Neural progenitor cell (in vitro differentiated cells): Measurements from ENCODE around the gene SEC63. TPM values are rescaled to one million over a fixed set of nuclear protein-coding genes. Genes with fewer than 3 reads are reported as not detected.
A peak's percentile ranks its signal among the peaks of the same experiment; 100 is the strongest.
"Not testable (repeated sequence)": the region's sequence is repeated elsewhere in the genome, so short reads cannot be mapped to it uniquely, and the experiment has no call there.

Experiments used
- DNase-seq: peaks from one replicate; pipeline ENCODE4 v3.0.0-alpha.2; 2016; ENCODE audit warnings: low spot score
- H2AFZ ChIP-seq: fragments of 200-600 bp; sonication (generic); replicated peaks from 2 replicates; pipeline ENCODE4 v1.6.1; 2016; ENCODE audit warnings: antibody characterized with exemption
- H3F3A ChIP-seq: fragments of 200-600 bp; sonication (generic); 2 replicates; pipeline ENCODE4 v1.6.1; 2016; ENCODE audit warnings: antibody characterized with exemption, low read depth
- H3K27ac ChIP-seq: fragments of 200-600 bp; sonication (generic); 2 replicates; pipeline ENCODE4 v1.5.1; 2016; ENCODE audit warnings: mild to moderate bottlenecking
- H3K27me3 ChIP-seq: fragments of 200-600 bp; sonication (generic); 2 replicates; pipeline ENCODE4 v1.6.1; 2016; ENCODE audit warnings: mild to moderate bottlenecking, moderate library complexity
- H3K36me3 ChIP-seq: fragments of 200-600 bp; sonication (generic); 2 replicates; pipeline ENCODE4 v1.5.1; 2016
- H3K4me1 ChIP-seq: fragments of 200-600 bp; sonication (generic); 2 replicates; pipeline ENCODE4 v1.6.1; 2016; ENCODE audit warnings: mixed run types
- H3K4me2 ChIP-seq: fragments of 200-600 bp; sonication (generic); 2 replicates; pipeline ENCODE4 v1.6.1; 2016
- H3K4me3 ChIP-seq: fragments of 200-600 bp; sonication (generic); 2 replicates; pipeline ENCODE4 v1.5.1; 2016
- H3K79me2 ChIP-seq: fragments of 200-600 bp; sonication (generic); 2 replicates; pipeline ENCODE4 v1.6.1; 2016; ENCODE audit warnings: low read depth
- H3K9ac ChIP-seq: fragments of 200-600 bp; sonication (generic); 2 replicates; pipeline ENCODE4 v1.6.1; 2016
- H3K9me3 ChIP-seq: fragments of 200-600 bp; sonication (generic); 2 replicates; pipeline ENCODE4 v1.5.1; 2016; ENCODE audit warnings: low read depth
- H4K20me1 ChIP-seq: fragments of 200-600 bp; sonication (generic); 2 replicates; pipeline ENCODE4 v1.6.1; 2016; ENCODE audit warnings: low read depth
- H3K27ac Mint-ChIP-seq: 3 replicates; pipeline ENCODE4 v1.8.0; 2021; ENCODE audit warnings: mixed read lengths
- H3K27me3 Mint-ChIP-seq: 2 replicates; pipeline ENCODE4 v1.8.0; 2022; ENCODE audit warnings: low read depth, mild to moderate bottlenecking, inconsistent platforms, moderate library complexity, mixed read lengths; ENCODE audit not compliant: insufficient read depth
- H3K36me3 Mint-ChIP-seq: 3 replicates; pipeline ENCODE4 v1.8.0; 2021; ENCODE audit warnings: mixed read lengths
- H3K4me1 Mint-ChIP-seq: 3 replicates; pipeline ENCODE4 v1.8.0; 2021; ENCODE audit warnings: mixed read lengths
- H3K4me3 Mint-ChIP-seq: 3 replicates; pipeline ENCODE4 v1.8.0; 2021; ENCODE audit warnings: mild to moderate bottlenecking, moderate library complexity, mixed read lengths
- H3K9me3 Mint-ChIP-seq: 3 replicates; pipeline ENCODE4 v1.8.0; 2020; ENCODE audit warnings: mixed read lengths
- EZH2 ChIP-seq: fragments of 200-600 bp; sonication (generic); IDR thresholded peaks from 2 replicates; pipeline ENCODE4 v1.6.1; 2017; ENCODE audit warnings: antibody characterized with exemption, mild to moderate bottlenecking, moderate library complexity
- EZH2phosphoT487 ChIP-seq: fragments of 200-600 bp; sonication (generic); IDR thresholded peaks from 2 replicates; pipeline ENCODE4 v1.6.1; 2017; ENCODE audit warnings: antibody characterized with exemption
- total RNA-seq: library from RNA; depleted of rRNA; stranded (reverse); fragments of >200 nt; gene quantifications from 2 replicates; pipeline ENCODE4 v1.2.3, GENCODE V29; 2015; ENCODE audit warnings: low replicate concordance
- TF ChIP-seq, protein P1 (sequence below): fragments of 200-600 bp; sonication (generic); IDR thresholded peaks from 2 replicates; pipeline ENCODE4 v1.5.1; 2017; ENCODE audit warnings: antibody characterized with exemption, mild to moderate bottlenecking

Gene SEC63
- total RNA-seq, 1 donor from 2014 or later: 20.7 TPM

DNA sequence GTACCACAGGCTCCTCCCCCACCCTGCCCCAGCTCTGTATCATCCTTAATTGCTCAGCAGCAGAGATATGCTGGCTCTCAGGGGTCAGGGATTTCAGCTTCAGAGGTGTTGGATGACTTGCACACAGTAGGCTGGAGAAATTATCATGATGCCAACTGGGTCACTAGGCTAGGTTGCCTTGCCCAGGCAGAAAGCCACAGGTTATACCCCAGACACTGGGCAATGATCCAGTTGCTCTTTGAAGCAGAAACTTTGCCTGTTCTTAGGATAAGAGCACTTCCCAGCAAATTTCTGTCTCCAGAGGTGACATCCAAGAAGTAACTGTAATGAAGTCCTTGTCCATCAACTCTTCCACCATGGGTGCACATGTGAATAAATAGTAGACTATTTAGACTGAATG lies 95.6 kb downstream of the SEC63 start:
- TF ChIP-seq EZH2: no peak
- TF ChIP-seq EZH2phosphoT487: no peak
- TF ChIP-seq, protein P1, sequence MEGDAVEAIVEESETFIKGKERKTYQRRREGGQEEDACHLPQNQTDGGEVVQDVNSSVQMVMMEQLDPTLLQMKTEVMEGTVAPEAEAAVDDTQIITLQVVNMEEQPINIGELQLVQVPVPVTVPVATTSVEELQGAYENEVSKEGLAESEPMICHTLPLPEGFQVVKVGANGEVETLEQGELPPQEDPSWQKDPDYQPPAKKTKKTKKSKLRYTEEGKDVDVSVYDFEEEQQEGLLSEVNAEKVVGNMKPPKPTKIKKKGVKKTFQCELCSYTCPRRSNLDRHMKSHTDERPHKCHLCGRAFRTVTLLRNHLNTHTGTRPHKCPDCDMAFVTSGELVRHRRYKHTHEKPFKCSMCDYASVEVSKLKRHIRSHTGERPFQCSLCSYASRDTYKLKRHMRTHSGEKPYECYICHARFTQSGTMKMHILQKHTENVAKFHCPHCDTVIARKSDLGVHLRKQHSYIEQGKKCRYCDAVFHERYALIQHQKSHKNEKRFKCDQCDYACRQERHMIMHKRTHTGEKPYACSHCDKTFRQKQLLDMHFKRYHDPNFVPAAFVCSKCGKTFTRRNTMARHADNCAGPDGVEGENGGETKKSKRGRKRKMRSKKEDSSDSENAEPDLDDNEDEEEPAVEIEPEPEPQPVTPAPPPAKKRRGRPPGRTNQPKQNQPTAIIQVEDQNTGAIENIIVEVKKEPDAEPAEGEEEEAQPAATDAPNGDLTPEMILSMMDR: no peak

DNA sequence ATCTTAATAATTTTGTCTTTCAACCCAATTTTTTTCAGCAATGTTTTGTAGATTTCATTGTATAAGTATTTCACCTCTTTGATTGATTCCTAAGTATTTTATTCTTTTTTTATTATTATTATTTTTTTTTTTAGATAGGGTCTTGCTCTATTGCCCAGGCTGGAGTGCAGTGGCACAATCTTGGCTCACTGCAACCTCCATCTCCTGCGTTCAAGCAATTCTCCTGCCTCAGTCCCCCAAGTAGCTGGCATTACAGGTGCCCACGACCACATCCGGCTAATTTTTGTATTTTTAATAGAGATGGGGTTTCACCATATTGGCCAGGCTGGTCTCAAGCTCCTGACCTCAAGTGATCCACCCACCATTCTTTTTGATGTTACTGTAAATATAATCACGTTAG lies 97.0 kb downstream of the SEC63 start:
- not testable (repeated sequence) for H3K27me3 ChIP-seq, H3K9me3 ChIP-seq, H2AFZ ChIP-seq, H3K36me3 Mint-ChIP-seq, DNase-seq, H3K9me3 Mint-ChIP-seq, H3K27ac Mint-ChIP-seq, H3K79me2 ChIP-seq, H3K4me3 Mint-ChIP-seq, H3K4me2 ChIP-seq, H3K27ac ChIP-seq, H4K20me1 ChIP-seq, H3K4me1 ChIP-seq, H3K9ac ChIP-seq, H3K36me3 ChIP-seq, H3K27me3 Mint-ChIP-seq, H3F3A ChIP-seq, H3K4me3 ChIP-seq
- peaks cover 17% of the 10 kb centered on the region for H3K4me1 Mint-ChIP-seq

More for the DNA sequence above, 95.6 kb downstream of the SEC63 start:
- H3K36me3 Mint-ChIP-seq: peaks cover 5% of the 10 kb centered on the region
- Histone ChIP-seq H3K4me3 (no peak overlapping the region), H2AFZ (no peak overlapping the region), H3K27me3 (no peaks in the 10 kb centered on the region), H4K20me1 (no peaks in the 10 kb centered on the region), H3K9ac (no peak overlapping the region), H3K27ac (no peak overlapping the region), H3F3A (peaks cover 9% of the 10 kb centered on the region), H3K4me1 (peaks cover 9% of the 10 kb centered on the region), H3K9me3 (no peaks in the 10 kb centered on the region), H3K79me2 (no peaks in the 10 kb centered on the region), H3K4me2 (no peak overlapping the region), H3K36me3 (no peaks in the 10 kb centered on the region)
- no peaks in the 10 kb centered on the region for H3K27me3 Mint-ChIP-seq
- H3K9me3 Mint-ChIP-seq: peaks cover 5% of the 10 kb centered on the region
- no peak for DNase-seq
- H3K4me3 Mint-ChIP-seq: no peak overlapping the region
- H3K27ac Mint-ChIP-seq: no peak overlapping the region
- H3K4me1 Mint-ChIP-seq: peaks cover 17% of the 10 kb centered on the region

DNA sequence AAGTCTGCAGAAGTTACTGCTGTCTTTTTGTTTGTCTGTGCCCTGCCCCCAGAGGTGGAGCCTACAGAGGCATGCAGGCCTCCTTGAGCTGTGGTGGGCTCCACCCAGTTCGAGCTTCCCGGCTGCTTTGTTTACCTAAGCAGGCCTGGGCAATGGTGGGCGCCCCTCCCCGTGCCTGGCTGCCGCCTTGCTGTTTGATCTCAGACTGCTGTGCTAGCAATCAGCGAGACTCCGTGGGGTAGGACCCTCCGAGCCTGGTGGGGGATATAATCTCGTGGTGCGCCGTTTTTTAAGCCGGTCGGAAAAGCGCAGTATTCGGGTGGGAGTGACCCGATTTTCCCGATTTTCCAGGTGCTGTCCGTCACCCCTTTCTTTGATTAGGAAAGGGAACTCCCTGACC lies 97.9 kb downstream of the SEC63 start:
- not testable (repeated sequence) for H3K4me1 ChIP-seq, H3K27ac Mint-ChIP-seq, H3K27me3 Mint-ChIP-seq, H3K36me3 ChIP-seq, H3K4me3 ChIP-seq, H3K4me3 Mint-ChIP-seq, H3K79me2 ChIP-seq, H3K9ac ChIP-seq, H3K9me3 Mint-ChIP-seq, H3K4me2 ChIP-seq, H3K27ac ChIP-seq, H3K27me3 ChIP-seq, H3K9me3 ChIP-seq, DNase-seq, H4K20me1 ChIP-seq, H3F3A ChIP-seq, H3K36me3 Mint-ChIP-seq
- peak overlapping the region; percentile 92 for H2AFZ ChIP-seq
- H3K4me1 Mint-ChIP-seq: peaks cover 14% of the 10 kb centered on the region

GRCh38 chr6:107853230-107853629 lies 104.8 kb downstream of the SEC63 start:
- TF ChIP-seq, protein P1: no peak
- TF ChIP-seq EZH2: no peak

More at GRCh38 chr6:107853230-107853629, 104.8 kb downstream of the SEC63 start:
- Mint-ChIP-seq H3K27me3 (peaks cover 2% of the 10 kb centered on the region), H3K4me1 (no peaks in the 10 kb centered on the region), H3K9me3 (peaks cover 3% of the 10 kb centered on the region), H3K27ac (no peak overlapping the region), H3K4me3 (no peak overlapping the region), H3K36me3 (no peaks in the 10 kb centered on the region)
- H3K36me3 ChIP-seq: no peaks in the 10 kb centered on the region
- H3K4me1 ChIP-seq: no peaks in the 10 kb centered on the region
- no peak overlapping the region for H2AFZ ChIP-seq
- no peaks in the 10 kb centered on the region for H3K79me2 ChIP-seq
- H3K9ac ChIP-seq: no peak overlapping the region
- H3K27ac ChIP-seq: no peak overlapping the region
- H4K20me1 ChIP-seq: no peaks in the 10 kb centered on the region
- no peaks in the 10 kb centered on the region for H3K9me3 ChIP-seq
- no peaks in the 10 kb centered on the region for H3F3A ChIP-seq
- DNase-seq: no peak
- H3K4me2 ChIP-seq: no peak overlapping the region
- no peak overlapping the region for H3K4me3 ChIP-seq
- peaks cover 10% of the 10 kb centered on the region for H3K27me3 ChIP-seq
